K562 (cell line): ENCODE measurements around the gene C10orf95. TPM values are rescaled to one million over a fixed set of nuclear protein-coding genes. Genes with fewer than 3 reads are reported as not detected.

Experiments used
- ATAC-seq: fragments of 200-7000 bp; cut with Tn5 transposase; 3 replicates; pipeline ENCODE4 v1.9.1; 2020; ENCODE audit warnings: moderate library complexity
- BruUV-seq: library from RNA; stranded (reverse); fragments of 400-500 nt; replicated peaks from 2 replicates; lab custom pipeline; 2021; lab: Mats Ljungman, UMichigan
- CTCF ChIA-PET: fragments of 300-600 bp; formaldehyde crosslinking; extraction: SDS; loops from one replicate; lab custom pipeline; 2021; ENCODE audit warnings: low intra/inter-chr PET ratio; lab: Yijun Ruan, JAX
- POLR2A ChIA-PET: fragments of 300-600, 350-650 bp; sonication (Branson Sonifier 250); formaldehyde crosslinking; extraction: SDS; loops from one replicate; lab custom pipeline; 2021; ENCODE audit warnings: antibody characterized with exemption, inconsistent platforms; lab: Yijun Ruan, JAX
- DNase-seq, 4 experiments: peaks; one replicate each; pipeline versions ENCODE4 v3.0.0 to v3.0.0-alpha.2; 2011 to 2018; ENCODE audit warnings: low spot score in 3 of 4, mixed read lengths in 3 of 4; ENCODE audit errors: extremely low read depth in 1 of 4
- FAIRE-seq: peaks from 2 replicates; lab custom pipeline; 2011; peaks lifted over from hg19 to GRCh38; lab: Jason Lieb, UNC
- H2AFZ ChIP-seq: 2 replicates; pipeline ENCODE4 v1.6.0; 2011; ENCODE audit warnings: low read depth, low read length, control low read depth, inconsistent platforms
- H3K27ac ChIP-seq: fragments of 200-600 bp; 3 replicates; pipeline ENCODE4 v1.8.0; 2011; ENCODE audit warnings: low read depth, mild to moderate bottlenecking, control low read depth, inconsistent platforms, low read length, moderate library complexity, mixed read lengths; ENCODE audit errors: extremely low read depth
- H3K27me3 ChIP-seq, 2 experiments: fragments of 300-600 bp in 1 of 2; 2 replicates in 1 of 2; 3 replicates in 1 of 2; pipeline versions ENCODE4 v1.6.0 to v1.8.0; 2011; ENCODE audit warnings: inconsistent platforms in 2 of 2, low read length in 2 of 2, mild to moderate bottlenecking in 1 of 2, mixed read lengths in 1 of 2, moderate library complexity in 1 of 2; ENCODE audit not compliant: control insufficient read depth in 2 of 2, insufficient read depth in 2 of 2
- H3K36me3 ChIP-seq: fragments of 300-600 bp; 3 replicates; pipeline ENCODE4 v1.8.0; 2011; ENCODE audit warnings: mild to moderate bottlenecking, low read length, inconsistent platforms; ENCODE audit not compliant: control insufficient read depth, insufficient read depth
- H3K4me1 ChIP-seq, 2 experiments: fragments of 200-600 bp in 1 of 2; replicated peaks in 1 of 2; 2 replicates in 1 of 2; 3 replicates in 1 of 2; pipeline versions ENCODE4 v1.5.1 to v1.8.0; 2011; ENCODE audit warnings: inconsistent platforms in 2 of 2, low read length in 2 of 2, mild to moderate bottlenecking in 1 of 2, mixed read lengths in 1 of 2, moderate library complexity in 1 of 2; ENCODE audit not compliant: control insufficient read depth in 2 of 2, insufficient read depth in 2 of 2
- H3K4me2 ChIP-seq: 2 replicates; pipeline ENCODE4 v1.6.1; 2011; ENCODE audit warnings: low read length, control low read depth, inconsistent platforms, mixed read lengths; ENCODE audit not compliant: insufficient read depth
- H3K4me3 ChIP-seq: fragments of 200-600 bp; sonication (generic), shearing (Covaris generic); 2 replicates; pipeline ENCODE4 v1.5.1; 2016; ENCODE audit warnings: control low read depth, inconsistent platforms
- H3K79me2 ChIP-seq: fragments of 200-600 bp; 3 replicates; pipeline ENCODE4 v1.8.0; 2011; ENCODE audit warnings: low read length, inconsistent platforms; ENCODE audit not compliant: control insufficient read depth, insufficient read depth
- H3K9ac ChIP-seq, 2 experiments: 2 replicates each; pipeline versions ENCODE4 v1.6.0 to v1.6.1; 2011; ENCODE audit warnings: low read depth in 2 of 2, low read length in 2 of 2, control low read depth in 1 of 2, inconsistent platforms in 1 of 2, mild to moderate bottlenecking in 1 of 2, mixed read lengths in 1 of 2; ENCODE audit not compliant: insufficient read depth in 1 of 2
- H3K9me1 ChIP-seq: one replicate; pipeline ENCODE4 v1.6.0; 2011; ENCODE audit warnings: inconsistent platforms, mild to moderate bottlenecking, low read length, moderate library complexity; ENCODE audit not compliant: control insufficient read depth, insufficient read depth
- H3K9me3 ChIP-seq: replicated peaks from 2 replicates; pipeline ENCODE4 v1.5.1; 2011; ENCODE audit warnings: low read depth, low read length, inconsistent platforms; ENCODE audit not compliant: control insufficient read depth, insufficient read depth
- H4K20me1 ChIP-seq: replicated peaks from 2 replicates; pipeline ENCODE4 v1.6.1; 2011; ENCODE audit warnings: low read length, inconsistent platforms, mixed read lengths; ENCODE audit not compliant: control insufficient read depth, insufficient read depth
- EP300 ChIP-seq: IDR thresholded peaks from 2 replicates; pipeline ENCODE4 v1.6.1; 2012; ENCODE audit warnings: low read length, improper control_type of control experiment
- FOXJ2 ChIP-seq: fragments of 200-800 bp; sonication (Bioruptor generic); IDR thresholded peaks from 2 replicates; pipeline ENCODE4 v1.6.1; 2016; ENCODE audit warnings: missing genetic modification characterization, missing compliant biosample characterization
- HSF4 ChIP-seq: fragments of 250-450 bp; sonication (Bioruptor Pico); IDR thresholded peaks from 2 replicates; pipeline ENCODE4 v2.1.2; 2022; ENCODE audit warnings: mild to moderate bottlenecking, moderate library complexity, borderline replicate concordance
- MED1 ChIP-seq: sonication (generic); formaldehyde crosslinking; IDR thresholded peaks from 2 replicates; pipeline ENCODE4 v1.8.1; 2023; ENCODE audit warnings: missing genetic modification reagents, borderline replicate concordance
- POLR2AphosphoS2 ChIP-seq: IDR thresholded peaks from 2 replicates; pipeline ENCODE4 v1.6.1; 2012; ENCODE audit warnings: low read length, improper control_type of control experiment
- POLR2G ChIP-seq: fragments of 200-400 bp; formaldehyde crosslinking; IDR thresholded peaks from 2 replicates; pipeline ENCODE4 v1.6.1; 2017; ENCODE audit warnings: low read depth, mild to moderate bottlenecking, antibody characterized with exemption, low read length, moderate library complexity
- RBFOX2 ChIP-seq: fragments of 200-400 bp; formaldehyde crosslinking; IDR thresholded peaks from 2 replicates; pipeline ENCODE4 v1.6.1; 2017; ENCODE audit warnings: low read depth, mild to moderate bottlenecking, low read length, moderate library complexity
- SIX5 ChIP-seq, 2 experiments: IDR thresholded peaks; 2 replicates each; pipeline ENCODE4 v1.6.1; 2011; ENCODE audit warnings: low read length in 2 of 2, borderline replicate concordance in 1 of 2, low read depth in 1 of 2, mild to moderate bottlenecking in 1 of 2, moderate library complexity in 1 of 2; ENCODE audit not compliant: insufficient read depth in 1 of 2
- WGBS: fragments of 100-300 bp; shearing (Covaris generic); methylation state at CpG from one replicate; pipeline ENCODE4 v1.1.6; 2016; ENCODE audit warnings: low coverage, mixed read lengths; ENCODE audit not compliant: insufficient coverage; ENCODE audit errors: missing lambda C conversion rate; 5-methylcytosine and 5-hydroxymethylcytosine counted together
- in situ Hi-C: fragments of 300-500 bp; cut with MboI; formaldehyde crosslinking; loops from 4 replicates; pipeline ENCODE4 v1.15.0; 2018; ENCODE audit warnings: inconsistent platforms, mixed read lengths
- intact Hi-C: fragments of 100-400 bp; cut with micrococcal nuclease; formaldehyde crosslinking; loops from 2 replicates; pipeline ENCODE4 v1.14.2; 2022
- polyA plus RNA-seq, 8 experiments: library from polyadenylated mRNA; depleted of rRNA in 4 of 8; stranded (reverse) in 5 of 8; unstranded in 3 of 8; fragments of >200 nt; fragmentation: Nextera tagmentation in 2 of 8; fragmentation: Illumina TruSeq in 1 of 8; extraction: Ambion mirVana in 2 of 8; extraction: Trizol in 1 of 8; gene quantifications; 2 replicates each; pipeline versions ENCODE4 v1.2.1 to v1.2.3, GENCODE V29; 2011 to 2014; ENCODE audit warnings: inconsistent platforms in 1 of 8, missing spikeins in 1 of 8
- total RNA-seq, 7 experiments: library from RNA; depleted of rRNA in 6 of 7; stranded (reverse); fragments of >200 nt in 6 of 7; fragmentation: Illumina TruSeq in 2 of 7; extraction: Trizol in 2 of 7; gene quantifications; 2 replicates each; pipeline versions ENCODE4 v1.2.1 to v1.2.3, GENCODE V29; 2011 to 2021; ENCODE audit warnings: low replicate concordance in 1 of 7
- TF ChIP-seq, protein P1 (sequence below): sonication (generic); formaldehyde crosslinking; IDR thresholded peaks from 2 replicates; pipeline ENCODE4 v1.8.0; 2022; ENCODE audit warnings: missing genetic modification reagents, mild to moderate bottlenecking, moderate library complexity, borderline replicate concordance
- TF ChIP-seq, protein P2 (sequence below): fragments of 450-650 bp; formaldehyde crosslinking; IDR thresholded peaks from 2 replicates; pipeline ENCODE4 v1.4.0; 2020; ENCODE audit warnings: mild to moderate bottlenecking
- TF ChIP-seq, protein P3 (sequence below): fragments of 450-650 bp; conservative IDR thresholded peaks from 2 replicates; pipeline ENCODE4 v1.6.1; 2016; ENCODE audit warnings: missing genetic modification characterization, low read depth, mild to moderate bottlenecking, control low read depth, missing compliant biosample characterization
- TF ChIP-seq, protein P4 (sequence below): fragments of 150-350 bp; conservative IDR thresholded peaks from 2 replicates; pipeline ENCODE4 v1.6.1; 2014; ENCODE audit warnings: low read length
- TF ChIP-seq, protein P5 (sequence below): fragments of 450-650 bp; formaldehyde crosslinking; IDR thresholded peaks from 2 replicates; pipeline ENCODE4 v1.4.0; 2020; ENCODE audit warnings: mild to moderate bottlenecking, moderate library complexity

The C10orf95 gene
- total and polyA plus RNA-seq, 9 of the 15 experiments (the other 6 are each of a cell fraction or from before 2014, with no cell fraction given) = 0.03 to 0.41 (median 0.17) TPM; not detected in 1

DNA sequence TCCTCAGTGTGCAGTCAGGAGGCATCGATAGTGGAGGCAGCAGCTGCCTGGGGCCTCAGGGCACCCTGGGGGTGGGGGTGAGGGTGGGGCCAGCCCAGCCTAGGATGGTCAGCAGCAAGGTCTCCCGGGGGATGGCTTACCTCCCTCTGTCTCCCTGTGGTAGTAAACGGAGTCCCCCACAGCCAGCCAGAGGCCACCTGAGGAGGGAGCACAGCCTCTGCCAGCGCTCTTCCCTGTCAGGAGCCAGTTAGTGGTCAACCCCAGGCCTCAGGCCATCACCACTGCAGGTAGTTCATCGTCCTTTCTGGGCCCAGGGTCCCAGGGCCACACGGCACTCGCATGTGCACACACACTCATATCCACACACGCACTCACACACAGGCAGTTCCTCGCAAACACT, 29.1 kb upstream of the C10orf95 start:
- POLR2A ChIA-PET = interaction anchor here (1.2 kb wide), 1 partner anchor 662 kb away, joined by 3 read pairs; no protein-coding TSS in a partner anchor

More for the DNA sequence above, 29.1 kb upstream of the C10orf95 start:
- no peak for FAIRE-seq
- CTCF ChIA-PET = interaction anchor here (1.5 kb wide), 1 partner anchor 87 kb away, joined by 3 read pairs; no protein-coding TSS in a partner anchor
- Histone ChIP-seq H3K27ac (no peak overlapping the region), H3K4me2 (no peak overlapping the region), H3K9me3 (no peaks in the 10 kb centered on the region), H3K4me1 (peaks cover 4 to 9% of the 10 kb centered on the region in 2 experiments; a peak in 4 of 5 replicates), H3K27me3 (no peaks in the 10 kb centered on the region), H2AFZ (no peak overlapping the region)
- ATAC-seq = no peak
- no peak for DNase-seq
- TF ChIP-seq FOXJ2 (no peak), HSF4 (CRISPR knock-in tag) (no peak), SIX5 (IDR thresholded peaks at IDR 0.05; ENCODE audit: borderline replicate concordance in 1 of 2, insufficient read depth in 1 of 2, low read depth in 1 of 2, low read length in 2 of 2) (no peak), EP300 (no peak), MED1 (CRISPR knock-in tag) (no peak), RBFOX2 (no peak), POLR2AphosphoS2 (0 out of 2 replicates have a peak, but pooled peaks have one; percentile 21), POLR2G (peak; percentile 53; the same call in 1 of the 2 replicates)
- TF ChIP-seq, protein P1, sequence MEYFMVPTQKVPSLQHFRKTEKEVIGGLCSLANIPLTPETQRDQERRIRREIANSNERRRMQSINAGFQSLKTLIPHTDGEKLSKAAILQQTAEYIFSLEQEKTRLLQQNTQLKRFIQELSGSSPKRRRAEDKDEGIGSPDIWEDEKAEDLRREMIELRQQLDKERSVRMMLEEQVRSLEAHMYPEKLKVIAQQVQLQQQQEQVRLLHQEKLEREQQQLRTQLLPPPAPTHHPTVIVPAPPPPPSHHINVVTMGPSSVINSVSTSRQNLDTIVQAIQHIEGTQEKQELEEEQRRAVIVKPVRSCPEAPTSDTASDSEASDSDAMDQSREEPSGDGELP = no peak
- TF ChIP-seq, protein P2, sequence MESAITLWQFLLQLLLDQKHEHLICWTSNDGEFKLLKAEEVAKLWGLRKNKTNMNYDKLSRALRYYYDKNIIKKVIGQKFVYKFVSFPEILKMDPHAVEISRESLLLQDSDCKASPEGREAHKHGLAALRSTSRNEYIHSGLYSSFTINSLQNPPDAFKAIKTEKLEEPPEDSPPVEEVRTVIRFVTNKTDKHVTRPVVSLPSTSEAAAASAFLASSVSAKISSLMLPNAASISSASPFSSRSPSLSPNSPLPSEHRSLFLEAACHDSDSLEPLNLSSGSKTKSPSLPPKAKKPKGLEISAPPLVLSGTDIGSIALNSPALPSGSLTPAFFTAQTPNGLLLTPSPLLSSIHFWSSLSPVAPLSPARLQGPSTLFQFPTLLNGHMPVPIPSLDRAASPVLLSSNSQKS = no peak
- TF ChIP-seq, protein P3, sequence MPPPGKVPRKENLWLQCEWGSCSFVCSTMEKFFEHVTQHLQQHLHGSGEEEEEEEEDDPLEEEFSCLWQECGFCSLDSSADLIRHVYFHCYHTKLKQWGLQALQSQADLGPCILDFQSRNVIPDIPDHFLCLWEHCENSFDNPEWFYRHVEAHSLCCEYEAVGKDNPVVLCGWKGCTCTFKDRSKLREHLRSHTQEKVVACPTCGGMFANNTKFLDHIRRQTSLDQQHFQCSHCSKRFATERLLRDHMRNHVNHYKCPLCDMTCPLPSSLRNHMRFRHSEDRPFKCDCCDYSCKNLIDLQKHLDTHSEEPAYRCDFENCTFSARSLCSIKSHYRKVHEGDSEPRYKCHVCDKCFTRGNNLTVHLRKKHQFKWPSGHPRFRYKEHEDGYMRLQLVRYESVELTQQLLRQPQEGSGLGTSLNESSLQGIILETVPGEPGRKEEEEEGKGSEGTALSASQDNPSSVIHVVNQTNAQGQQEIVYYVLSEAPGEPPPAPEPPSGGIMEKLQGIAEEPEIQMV (tag) = no peak
- TF ChIP-seq, protein P4, sequence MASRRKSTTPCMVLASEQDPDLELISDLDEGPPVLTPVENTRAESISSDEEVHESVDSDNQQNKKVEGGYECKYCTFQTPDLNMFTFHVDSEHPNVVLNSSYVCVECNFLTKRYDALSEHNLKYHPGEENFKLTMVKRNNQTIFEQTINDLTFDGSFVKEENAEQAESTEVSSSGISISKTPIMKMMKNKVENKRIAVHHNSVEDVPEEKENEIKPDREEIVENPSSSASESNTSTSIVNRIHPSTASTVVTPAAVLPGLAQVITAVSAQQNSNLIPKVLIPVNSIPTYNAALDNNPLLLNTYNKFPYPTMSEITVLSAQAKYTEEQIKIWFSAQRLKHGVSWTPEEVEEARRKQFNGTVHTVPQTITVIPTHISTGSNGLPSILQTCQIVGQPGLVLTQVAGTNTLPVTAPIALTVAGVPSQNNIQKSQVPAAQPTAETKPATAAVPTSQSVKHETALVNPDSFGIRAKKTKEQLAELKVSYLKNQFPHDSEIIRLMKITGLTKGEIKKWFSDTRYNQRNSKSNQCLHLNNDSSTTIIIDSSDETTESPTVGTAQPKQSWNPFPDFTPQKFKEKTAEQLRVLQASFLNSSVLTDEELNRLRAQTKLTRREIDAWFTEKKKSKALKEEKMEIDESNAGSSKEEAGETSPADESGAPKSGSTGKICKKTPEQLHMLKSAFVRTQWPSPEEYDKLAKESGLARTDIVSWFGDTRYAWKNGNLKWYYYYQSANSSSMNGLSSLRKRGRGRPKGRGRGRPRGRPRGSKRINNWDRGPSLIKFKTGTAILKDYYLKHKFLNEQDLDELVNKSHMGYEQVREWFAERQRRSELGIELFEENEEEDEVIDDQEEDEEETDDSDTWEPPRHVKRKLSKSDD = no peak
- TF ChIP-seq, protein P5, sequence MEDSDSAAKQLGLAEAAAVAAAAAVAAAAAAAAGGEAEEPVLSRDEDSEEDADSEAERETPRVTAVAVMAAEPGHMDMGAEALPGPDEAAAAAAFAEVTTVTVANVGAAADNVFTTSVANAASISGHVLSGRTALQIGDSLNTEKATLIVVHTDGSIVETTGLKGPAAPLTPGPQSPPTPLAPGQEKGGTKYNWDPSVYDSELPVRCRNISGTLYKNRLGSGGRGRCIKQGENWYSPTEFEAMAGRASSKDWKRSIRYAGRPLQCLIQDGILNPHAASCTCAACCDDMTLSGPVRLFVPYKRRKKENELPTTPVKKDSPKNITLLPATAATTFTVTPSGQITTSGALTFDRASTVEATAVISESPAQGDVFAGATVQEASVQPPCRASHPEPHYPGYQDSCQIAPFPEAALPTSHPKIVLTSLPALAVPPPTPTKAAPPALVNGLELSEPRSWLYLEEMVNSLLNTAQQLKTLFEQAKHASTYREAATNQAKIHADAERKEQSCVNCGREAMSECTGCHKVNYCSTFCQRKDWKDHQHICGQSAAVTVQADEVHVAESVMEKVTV (CRISPR knock-in tag) = no peak
- TF ChIP-seq, all 486 proteins: peak for 2
- Histone ChIP-seq H3K9me1 (no peaks in the 10 kb centered on the region), H3K79me2 (no peaks in the 10 kb centered on the region), H3K9ac (no peak overlapping the region; a peak in 1 of 4 replicates), H3K36me3 (peaks cover 67% of the 10 kb centered on the region; the same call in 2 of the 3 replicates), H4K20me1 (no peaks in the 10 kb centered on the region), H3K4me3 (no peak overlapping the region)
- 93% methylated on average over 4 of the region's 9 CpGs for WGBS
- no TSS peak for BruUV-seq
- in situ Hi-C loops (no loop called here), intact Hi-C loops (no loop called here)
